Osteocyte (in vitro differentiated cells): ENCODE data around the gene EML1. TPM values are rescaled to one million over a fixed set of nuclear protein-coding genes. Genes with fewer than 3 reads are reported as not detected.

ENCODE experiments used
- DNase-seq: peaks from one replicate; pipeline ENCODE4 v3.0.0; 2021; ENCODE audit warnings: mixed read lengths; ENCODE audit not compliant: unreplicated experiment; ENCODE audit errors: extremely low spot score
- H3K27ac Mint-ChIP-seq: one replicate; pipeline ENCODE4 v1.8.0; 2021; ENCODE audit warnings: mild to moderate bottlenecking, mixed read lengths; ENCODE audit not compliant: unreplicated experiment
- H3K27me3 Mint-ChIP-seq: one replicate; pipeline ENCODE4 v1.8.0; 2021; ENCODE audit warnings: mixed read lengths; ENCODE audit not compliant: unreplicated experiment
- H3K36me3 Mint-ChIP-seq: one replicate; pipeline ENCODE4 v1.8.0; 2021; ENCODE audit warnings: mixed read lengths; ENCODE audit not compliant: unreplicated experiment
- H3K4me1 Mint-ChIP-seq: one replicate; pipeline ENCODE4 v1.8.0; 2021; ENCODE audit warnings: mixed read lengths; ENCODE audit not compliant: unreplicated experiment
- H3K4me3 Mint-ChIP-seq: one replicate; pipeline ENCODE4 v1.8.0; 2021; ENCODE audit warnings: mild to moderate bottlenecking, moderate library complexity, mixed read lengths; ENCODE audit not compliant: unreplicated experiment
- H3K9me3 Mint-ChIP-seq: one replicate; pipeline ENCODE4 v1.8.0; 2021; ENCODE audit warnings: mixed read lengths; ENCODE audit not compliant: unreplicated experiment
- total RNA-seq: library from RNA; stranded (reverse); gene quantifications from 2 replicates; pipeline ENCODE4 v1.2.1, GENCODE V29; 2021
- TF ChIP-seq, protein P1 (sequence below): fragments of 200-600 bp; sonication (generic); IDR thresholded peaks from 2 replicates; pipeline ENCODE4 v1.5.0; 2021; ENCODE audit warnings: antibody characterized with exemption, mild to moderate bottlenecking, moderate library complexity

The EML1 gene
- total RNA-seq, 1 donor from 2014 or later = 34.8 TPM

DNA sequence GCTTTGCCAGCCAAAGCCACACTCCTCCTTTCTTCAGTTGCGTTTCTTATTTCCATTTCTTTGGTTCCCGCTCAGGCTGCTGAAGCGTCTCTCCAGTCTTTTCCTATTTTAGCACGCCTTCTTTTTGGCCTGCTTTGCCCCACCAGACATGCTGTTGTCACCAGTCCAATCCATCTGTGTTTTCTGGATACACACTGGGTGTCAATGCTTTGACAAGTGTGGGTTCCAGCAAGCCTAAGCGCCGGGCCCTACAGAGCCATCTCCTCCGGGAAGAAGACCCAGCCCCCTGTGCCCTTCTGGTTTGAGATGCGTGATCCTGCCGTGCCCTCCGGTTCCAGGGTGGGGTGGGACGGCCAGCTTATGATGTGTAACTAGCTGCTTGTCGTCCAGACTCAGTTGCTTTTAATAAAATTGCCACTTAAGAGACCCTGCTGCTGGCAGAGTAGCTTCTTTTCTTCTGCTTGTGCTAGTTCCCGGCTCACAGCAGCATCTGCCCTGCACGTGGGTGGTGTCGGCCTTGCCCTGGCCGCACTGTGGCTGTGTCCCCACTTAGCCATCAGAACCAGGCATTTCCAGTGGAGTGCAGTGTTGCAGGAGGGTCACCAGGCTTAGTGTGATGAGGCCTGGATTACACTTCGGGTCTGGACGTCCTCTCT, 29.7 kb downstream of the EML1 start:
- H3K27me3 Mint-ChIP-seq = no peaks in the 10 kb centered on the region

DNA sequence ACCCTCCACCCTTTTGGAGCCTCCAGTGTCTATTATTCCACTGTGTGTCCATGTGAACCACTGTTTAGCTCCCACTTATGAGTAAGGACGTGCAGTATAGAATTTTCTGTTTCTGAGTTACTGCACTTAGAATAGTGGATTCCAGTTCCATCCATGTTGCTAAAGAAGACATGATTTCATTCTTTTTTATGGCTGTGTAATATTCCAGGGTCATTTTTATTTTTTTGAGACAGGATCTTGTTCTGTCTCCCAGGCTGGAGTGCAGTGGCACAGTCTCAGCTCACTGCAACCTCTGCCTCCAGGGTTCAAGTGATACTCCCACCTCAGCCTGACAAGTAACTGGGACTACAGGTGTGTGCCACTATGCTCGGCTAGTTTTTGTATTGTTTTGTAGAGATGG, 31.6 kb downstream of the EML1 start:
- H3K9me3 Mint-ChIP-seq = no peaks in the 10 kb centered on the region
- no peaks in the 10 kb centered on the region for H3K36me3 Mint-ChIP-seq
- H3K4me1 Mint-ChIP-seq = peaks cover 9% of the 10 kb centered on the region
- no peak for DNase-seq
- TF ChIP-seq, protein P1, sequence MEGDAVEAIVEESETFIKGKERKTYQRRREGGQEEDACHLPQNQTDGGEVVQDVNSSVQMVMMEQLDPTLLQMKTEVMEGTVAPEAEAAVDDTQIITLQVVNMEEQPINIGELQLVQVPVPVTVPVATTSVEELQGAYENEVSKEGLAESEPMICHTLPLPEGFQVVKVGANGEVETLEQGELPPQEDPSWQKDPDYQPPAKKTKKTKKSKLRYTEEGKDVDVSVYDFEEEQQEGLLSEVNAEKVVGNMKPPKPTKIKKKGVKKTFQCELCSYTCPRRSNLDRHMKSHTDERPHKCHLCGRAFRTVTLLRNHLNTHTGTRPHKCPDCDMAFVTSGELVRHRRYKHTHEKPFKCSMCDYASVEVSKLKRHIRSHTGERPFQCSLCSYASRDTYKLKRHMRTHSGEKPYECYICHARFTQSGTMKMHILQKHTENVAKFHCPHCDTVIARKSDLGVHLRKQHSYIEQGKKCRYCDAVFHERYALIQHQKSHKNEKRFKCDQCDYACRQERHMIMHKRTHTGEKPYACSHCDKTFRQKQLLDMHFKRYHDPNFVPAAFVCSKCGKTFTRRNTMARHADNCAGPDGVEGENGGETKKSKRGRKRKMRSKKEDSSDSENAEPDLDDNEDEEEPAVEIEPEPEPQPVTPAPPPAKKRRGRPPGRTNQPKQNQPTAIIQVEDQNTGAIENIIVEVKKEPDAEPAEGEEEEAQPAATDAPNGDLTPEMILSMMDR = no peak
- no peaks in the 10 kb centered on the region for H3K27me3 Mint-ChIP-seq
- no peak overlapping the region for H3K4me3 Mint-ChIP-seq
- no peak overlapping the region for H3K27ac Mint-ChIP-seq

More for the DNA sequence above, 29.7 kb downstream of the EML1 start:
- TF ChIP-seq, protein P1 = no peak
- H3K4me1 Mint-ChIP-seq = peaks cover 11% of the 10 kb centered on the region
- H3K27ac Mint-ChIP-seq = no peak overlapping the region
- H3K9me3 Mint-ChIP-seq = no peaks in the 10 kb centered on the region
- H3K4me3 Mint-ChIP-seq = no peak overlapping the region
- no peaks in the 10 kb centered on the region for H3K36me3 Mint-ChIP-seq
- DNase-seq = no peak

DNA sequence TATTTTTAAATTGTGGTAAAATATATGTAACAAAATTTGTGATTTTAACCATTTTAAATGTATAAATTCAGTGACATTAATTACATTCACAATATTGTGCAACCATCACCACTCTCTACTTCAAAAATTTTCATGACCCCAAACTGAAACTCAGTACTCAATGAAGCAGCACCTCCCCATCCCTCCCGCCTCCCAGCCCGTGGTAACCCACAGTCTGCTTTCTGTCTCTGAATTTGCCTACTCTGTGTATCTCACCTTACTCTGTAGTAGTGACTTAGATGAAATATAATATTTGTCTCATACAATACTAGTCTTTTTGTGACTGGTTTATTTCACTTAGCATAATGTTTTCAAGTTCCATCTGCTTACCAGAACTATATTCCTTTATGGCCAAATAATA, 36.2 kb downstream of the EML1 start:
- Mint-ChIP-seq H3K27me3 (no peaks in the 10 kb centered on the region), H3K9me3 (no peaks in the 10 kb centered on the region), H3K36me3 (no peaks in the 10 kb centered on the region), H3K4me3 (no peak overlapping the region), H3K4me1 (peaks cover 4% of the 10 kb centered on the region), H3K27ac (no peak overlapping the region)
- no peak for DNase-seq
- TF ChIP-seq, protein P1 = no peak

DNA sequence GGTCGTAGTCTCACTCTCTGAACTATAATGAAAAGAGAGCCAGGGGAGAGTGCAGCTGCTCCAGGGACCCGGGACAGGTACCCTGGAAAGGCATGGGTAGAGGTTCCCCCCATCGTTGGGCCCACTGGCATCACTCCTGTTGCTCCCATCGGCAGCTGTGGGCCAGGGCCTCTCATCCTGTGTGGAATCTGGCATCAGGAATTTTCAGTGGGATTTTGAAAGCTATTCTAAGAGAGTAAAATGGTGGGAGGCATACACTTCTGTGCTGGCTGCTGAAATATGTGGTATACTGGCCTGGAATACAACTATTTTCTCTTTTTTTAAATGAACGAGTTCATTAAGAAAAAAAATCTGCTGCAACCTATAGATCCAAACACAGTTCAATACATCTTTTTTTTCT, 38.1 kb downstream of the EML1 start:
- Mint-ChIP-seq H3K4me3 (no peak overlapping the region), H3K27ac (no peak overlapping the region), H3K9me3 (no peaks in the 10 kb centered on the region), H3K4me1 (peaks cover 4% of the 10 kb centered on the region), H3K27me3 (no peaks in the 10 kb centered on the region), H3K36me3 (no peaks in the 10 kb centered on the region)
- TF ChIP-seq, protein P1 = no peak
- no peak for DNase-seq

DNA sequence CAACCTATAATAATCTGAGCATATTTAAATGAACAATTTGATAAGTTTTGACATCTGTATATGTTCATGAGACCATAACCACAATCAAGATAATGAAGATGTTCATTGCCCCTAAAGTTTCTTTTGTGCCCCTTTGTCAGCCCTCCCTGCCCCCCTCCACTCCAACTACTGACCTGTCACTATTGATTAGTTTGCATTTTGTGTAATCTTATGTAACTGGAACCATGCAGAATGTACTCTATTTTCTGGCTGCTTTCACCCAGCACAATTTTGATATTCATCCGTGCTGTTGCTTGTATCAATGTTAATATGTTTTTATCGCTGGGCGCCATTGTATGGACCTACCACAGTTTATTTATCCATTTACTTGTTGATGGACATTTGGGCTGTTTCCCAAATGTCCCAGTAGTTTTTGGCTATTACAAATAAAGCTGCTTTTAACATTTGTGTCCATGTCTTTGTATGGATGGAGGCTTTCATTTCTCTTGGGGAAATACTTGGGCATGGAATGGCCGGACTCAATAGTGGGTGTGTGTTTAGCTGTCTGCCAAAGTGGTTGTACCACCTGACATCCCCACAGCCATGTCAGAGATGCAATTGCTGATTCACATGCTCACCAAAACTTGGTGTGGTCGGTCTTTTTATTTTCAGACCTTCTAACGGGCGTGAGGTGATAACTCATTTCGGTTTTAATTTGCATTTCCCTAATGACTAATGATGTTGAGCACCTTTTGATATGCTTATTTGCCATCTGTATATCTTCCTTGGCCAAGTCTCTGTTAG, 38.9 kb downstream of the EML1 start:
- Mint-ChIP-seq H3K4me3 (no peak overlapping the region), H3K4me1 (no peaks in the 10 kb centered on the region), H3K27me3 (no peaks in the 10 kb centered on the region), H3K9me3 (no peaks in the 10 kb centered on the region), H3K27ac (no peak overlapping the region), H3K36me3 (no peaks in the 10 kb centered on the region)
- TF ChIP-seq, protein P1 = no peak
- DNase-seq = no peak
